Hepatocyte (in vitro differentiated cells): Measurements from ENCODE around the gene KNCN.

ENCODE experiments used
- EZH2 ChIP-seq: fragments of 200-600 bp; sonication (generic); IDR thresholded peaks from 2 replicates; pipeline ENCODE4 v1.6.1; 2016; ENCODE audit warnings: antibody characterized with exemption, mild to moderate bottlenecking, borderline replicate concordance
- EZH2phosphoT487 ChIP-seq: fragments of 200-600 bp; sonication (generic); IDR thresholded peaks from one replicate; pipeline ENCODE4 v1.6.1; 2018; ENCODE audit warnings: antibody characterized with exemption, mild to moderate bottlenecking, low read depth, moderate library complexity; ENCODE audit not compliant: unreplicated experiment, severe bottlenecking
- TF ChIP-seq, protein P1 (sequence below): fragments of 200-600 bp; sonication (generic); IDR thresholded peaks from 2 replicates; pipeline ENCODE4 v1.5.1; 2016; ENCODE audit warnings: antibody characterized with exemption, mild to moderate bottlenecking; ENCODE audit not compliant: poor library complexity

DNA sequence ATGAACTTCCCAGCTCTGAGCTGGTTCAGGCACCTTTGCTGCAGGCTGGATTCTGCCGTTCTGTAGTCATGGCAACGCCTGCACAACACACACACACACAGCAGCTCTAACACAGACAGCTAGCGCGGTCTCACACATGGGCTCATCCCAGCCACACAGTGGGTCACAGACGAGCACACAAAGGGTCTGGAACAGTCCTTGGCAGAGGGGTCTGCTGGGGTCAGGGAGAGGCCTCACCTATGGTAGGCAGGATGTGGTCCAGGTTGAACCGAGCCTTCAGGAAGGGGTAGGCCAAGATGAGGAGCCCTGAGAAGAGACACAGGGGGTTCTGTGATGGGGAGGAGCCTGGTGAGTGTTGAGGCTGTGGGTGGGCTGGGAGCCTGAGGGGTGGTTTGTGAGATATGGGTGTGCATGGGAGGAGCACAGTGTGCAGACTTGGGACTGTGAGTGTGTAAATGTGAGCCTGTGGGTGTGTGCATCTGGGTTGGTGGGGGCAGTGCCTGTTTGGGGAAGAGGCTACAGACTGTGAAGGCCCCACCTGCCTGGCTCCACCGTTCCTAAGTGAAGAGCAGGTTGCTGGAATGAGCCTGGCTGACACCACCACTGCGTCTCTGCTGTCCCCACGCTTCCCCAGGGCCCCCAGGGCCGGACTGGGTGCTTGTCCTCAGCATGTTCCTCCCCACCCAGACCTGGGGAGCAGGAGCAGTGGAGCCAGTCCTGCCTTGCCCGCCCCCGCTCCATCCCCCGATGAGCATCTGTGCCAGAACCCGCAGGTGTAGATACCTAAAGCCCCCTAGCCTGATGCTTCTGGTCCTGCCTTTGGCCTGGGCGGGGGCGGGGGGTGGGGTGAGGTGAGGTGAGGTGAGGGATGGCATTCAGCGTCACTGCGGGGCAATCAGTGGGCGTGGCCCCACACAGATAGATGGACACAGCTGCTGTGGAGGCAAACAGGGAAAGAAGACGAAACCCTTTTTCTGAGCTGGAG is 1.5 kb downstream of the KNCN start:
- TF ChIP-seq, protein P1, sequence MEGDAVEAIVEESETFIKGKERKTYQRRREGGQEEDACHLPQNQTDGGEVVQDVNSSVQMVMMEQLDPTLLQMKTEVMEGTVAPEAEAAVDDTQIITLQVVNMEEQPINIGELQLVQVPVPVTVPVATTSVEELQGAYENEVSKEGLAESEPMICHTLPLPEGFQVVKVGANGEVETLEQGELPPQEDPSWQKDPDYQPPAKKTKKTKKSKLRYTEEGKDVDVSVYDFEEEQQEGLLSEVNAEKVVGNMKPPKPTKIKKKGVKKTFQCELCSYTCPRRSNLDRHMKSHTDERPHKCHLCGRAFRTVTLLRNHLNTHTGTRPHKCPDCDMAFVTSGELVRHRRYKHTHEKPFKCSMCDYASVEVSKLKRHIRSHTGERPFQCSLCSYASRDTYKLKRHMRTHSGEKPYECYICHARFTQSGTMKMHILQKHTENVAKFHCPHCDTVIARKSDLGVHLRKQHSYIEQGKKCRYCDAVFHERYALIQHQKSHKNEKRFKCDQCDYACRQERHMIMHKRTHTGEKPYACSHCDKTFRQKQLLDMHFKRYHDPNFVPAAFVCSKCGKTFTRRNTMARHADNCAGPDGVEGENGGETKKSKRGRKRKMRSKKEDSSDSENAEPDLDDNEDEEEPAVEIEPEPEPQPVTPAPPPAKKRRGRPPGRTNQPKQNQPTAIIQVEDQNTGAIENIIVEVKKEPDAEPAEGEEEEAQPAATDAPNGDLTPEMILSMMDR: no peak
- TF ChIP-seq EZH2: no peak
- no peak for TF ChIP-seq EZH2phosphoT487
